ENCODE results near the gene AFTPH. TPM values are rescaled to one million over a fixed set of nuclear protein-coding genes. Genes with fewer than 3 reads are reported as not detected.

Gene AFTPH
- polyA plus RNA-seq, 3 donors = 22.3 to 28.6 (median 28.4) TPM

- Histone ChIP-seq H3K36me3 (replicated peaks in 1 of 2; ENCODE audit: control insufficient read depth in 1 of 2, insufficient read depth in 2 of 2, low read length in 2 of 2) (no peaks in the 10 kb centered on the region), H3K9ac (ENCODE audit: insufficient read depth, low read length, poor library complexity, severe bottlenecking) (no peak overlapping the region), H2AFZ (ENCODE audit: insufficient read depth, low read depth, low read length, poor library complexity, severe bottlenecking) (peak overlapping the region; percentile 61), H3K27ac (ENCODE audit: low read depth in 1 of 2, low read length in 2 of 2) (no peak overlapping the region), H3K79me2 (ENCODE audit: insufficient read depth, low read length) (no peaks in the 10 kb centered on the region), H3K9me3 (replicated peaks in 1 of 2; ENCODE audit: control insufficient read depth in 1 of 2, insufficient read depth in 1 of 2, low read length in 2 of 2) (no peaks in the 10 kb centered on the region), H3K4me2 (replicated peaks; ENCODE audit: extremely low read depth, low read length, poor library complexity, severe bottlenecking) (no peak overlapping the region), H3K4me3 (replicated peaks in 1 of 3; ENCODE audit: low read depth in 2 of 3, low read length in 3 of 3) (no peak overlapping the region), H3K4me1 (ENCODE audit: control insufficient read depth in 1 of 2, insufficient read depth in 2 of 2, low read length in 2 of 2) (peaks cover 0 to 4% of the 10 kb centered on the region in 2 donors), H3K27me3 (ENCODE audit: control insufficient read depth in 2 of 2, insufficient read depth in 2 of 2, low read length in 2 of 2) (no peaks in the 10 kb centered on the region), H4K20me1 (ENCODE audit: insufficient read depth, low read length) (no peaks in the 10 kb centered on the region)
- no peak for TF ChIP-seq CTCF (IDR thresholded peaks at IDR 0.05)
- H3K9me3 Mint-ChIP-seq = peaks cover 0 to 2% (median 0%) of the 10 kb centered on the region in 7 donors
- H3K27me3 Mint-ChIP-seq (ENCODE audit: low read depth in 3 of 3) = peaks cover 0 to 4% (median 0%) of the 10 kb centered on the region in 3 donors
- peak overlapping the region in 1 of 7 donors; percentile 74 for H3K27ac Mint-ChIP-seq
- 23% methylated on average over 4 of the region's 6 CpGs for WGBS (ENCODE audit: insufficient coverage)
- peak overlapping the region in 1 of 2 donors; percentile 21 for H3K4me3 Mint-ChIP-seq
- no peaks in the 10 kb centered on the region for H3K36me3 Mint-ChIP-seq
- peak in 1 of 3 donors; percentile 23 for DNase-seq
- H3K4me1 Mint-ChIP-seq = peaks cover 8% of the 10 kb centered on the region
- intact Hi-C loops (cut with micrococcal nuclease) = no loop called here
These were observed 93.6 kb downstream of the AFTPH start for GRCh38 chr2:64617631-64618151.

GRCh38 chr2:64620661-64621060 is 96.5 kb downstream of the AFTPH start:
- Mint-ChIP-seq H3K27me3 (ENCODE audit: low read depth in 3 of 3) (peaks cover 0 to 7% (median 3%) of the 10 kb centered on the region in 3 donors), H3K36me3 (no peaks in the 10 kb centered on the region), H3K4me1 (peaks cover 14% of the 10 kb centered on the region), H3K27ac (no peak overlapping the region), H3K9me3 (peaks cover 0 to 2% (median 0%) of the 10 kb centered on the region in 7 donors), H3K4me3 (no peak overlapping the region)
- H4K20me1 ChIP-seq (ENCODE audit: insufficient read depth, low read length) = no peaks in the 10 kb centered on the region
- no peaks in the 10 kb centered on the region for H3K36me3 ChIP-seq (replicated peaks in 1 of 2; ENCODE audit: control insufficient read depth in 1 of 2, insufficient read depth in 2 of 2, low read length in 2 of 2)
- TF ChIP-seq CTCF (IDR thresholded peaks at IDR 0.05) = no peak
- DNase-seq = no peak
- peaks cover 0 to 4% of the 10 kb centered on the region in 2 donors for H3K4me1 ChIP-seq (ENCODE audit: control insufficient read depth in 1 of 2, insufficient read depth in 2 of 2, low read length in 2 of 2)
- no peak overlapping the region for H2AFZ ChIP-seq (ENCODE audit: insufficient read depth, low read depth, low read length, poor library complexity, severe bottlenecking)
- H3K79me2 ChIP-seq (ENCODE audit: insufficient read depth, low read length) = no peaks in the 10 kb centered on the region
- no CpG with 5 or more reads among the region's 4 CpGs for WGBS (ENCODE audit: insufficient coverage)
- no peaks in the 10 kb centered on the region for H3K27me3 ChIP-seq (ENCODE audit: control insufficient read depth in 2 of 2, insufficient read depth in 2 of 2, low read length in 2 of 2)
- H3K9me3 ChIP-seq (replicated peaks in 1 of 2; ENCODE audit: control insufficient read depth in 1 of 2, insufficient read depth in 1 of 2, low read length in 2 of 2) = no peaks in the 10 kb centered on the region
- H3K27ac ChIP-seq (ENCODE audit: low read depth in 1 of 2, low read length in 2 of 2) = no peak overlapping the region
- H3K9ac ChIP-seq (ENCODE audit: insufficient read depth, low read length, poor library complexity, severe bottlenecking) = no peak overlapping the region
- intact Hi-C loops (cut with micrococcal nuclease) = no loop called here
- H3K4me2 ChIP-seq (replicated peaks; ENCODE audit: extremely low read depth, low read length, poor library complexity, severe bottlenecking) = no peak overlapping the region
- no peak overlapping the region for H3K4me3 ChIP-seq (replicated peaks in 1 of 3; ENCODE audit: low read depth in 2 of 3, low read length in 3 of 3)
